Measurements from ENCODE around the gene GADL1. TPM values are rescaled to one million over a fixed set of nuclear protein-coding genes. Genes with fewer than 3 reads are reported as not detected.
A peak's percentile ranks its signal among the peaks of the same experiment; 100 is the strongest.

Gene GADL1
- total RNA-seq, 1 experiment from 2014 or later: 0.37 TPM

DNA sequence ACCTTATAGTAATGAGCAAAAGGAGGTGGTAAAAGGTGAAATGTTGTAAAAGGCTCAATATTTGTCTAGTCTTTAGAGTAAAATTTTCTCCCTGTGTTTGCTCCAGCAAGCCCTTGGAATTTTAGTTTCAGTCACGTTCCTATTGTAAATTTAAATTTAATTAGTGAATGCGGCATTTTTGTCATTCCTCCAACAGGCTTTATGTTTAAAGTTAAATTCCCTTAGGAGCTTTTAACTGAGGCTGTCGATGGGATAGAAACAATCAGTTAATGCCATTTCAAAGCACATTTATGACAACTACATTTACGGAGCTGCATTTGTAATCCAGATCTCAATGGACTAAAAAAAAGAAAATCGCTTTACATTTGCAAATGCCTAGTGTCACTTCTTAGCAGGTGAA, 868 bp upstream of the GADL1 start:
- in situ Hi-C loops (cut with HindIII; ENCODE audit: low pct_unique_long_range_greater_than_20kb, low sequenced_read_pairs): no loop called here
- DNase-seq (ENCODE audit: low read depth, low spot score): no peak

DNA sequence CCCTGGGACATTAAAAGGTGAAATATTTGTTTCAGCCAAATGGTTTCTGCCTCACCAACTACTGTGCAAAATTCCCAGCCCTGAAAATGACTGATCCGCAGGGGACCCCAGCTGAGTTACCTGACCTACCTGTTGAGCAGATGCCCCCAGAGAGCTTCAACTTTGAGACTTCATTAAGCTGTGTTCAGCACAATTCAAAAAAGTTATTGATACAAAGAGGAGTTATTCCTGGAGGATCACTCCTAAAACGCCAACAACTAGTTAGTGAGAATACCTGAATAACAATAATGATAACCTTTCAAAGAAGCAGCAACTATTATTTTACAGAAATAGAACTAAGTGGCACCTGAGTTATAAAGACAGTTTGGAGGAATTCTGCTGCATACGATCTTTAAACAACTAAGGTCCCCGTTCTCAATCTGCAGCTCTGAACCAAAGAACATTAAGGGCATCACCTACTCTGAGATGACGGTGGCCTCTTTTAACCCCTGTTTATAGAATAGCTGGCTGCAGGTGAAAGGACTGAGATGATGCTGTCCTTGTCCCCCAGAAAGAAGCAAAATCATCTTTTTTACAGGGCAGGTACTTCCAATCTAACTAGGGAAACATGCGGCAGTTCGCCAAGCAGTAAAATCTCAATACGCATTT, 659 bp downstream of the GADL1 start:
- DNase-seq (ENCODE audit: low read depth, low spot score): no peak
- in situ Hi-C loops (cut with HindIII; ENCODE audit: low pct_unique_long_range_greater_than_20kb, low sequenced_read_pairs): no loop called here

DNA sequence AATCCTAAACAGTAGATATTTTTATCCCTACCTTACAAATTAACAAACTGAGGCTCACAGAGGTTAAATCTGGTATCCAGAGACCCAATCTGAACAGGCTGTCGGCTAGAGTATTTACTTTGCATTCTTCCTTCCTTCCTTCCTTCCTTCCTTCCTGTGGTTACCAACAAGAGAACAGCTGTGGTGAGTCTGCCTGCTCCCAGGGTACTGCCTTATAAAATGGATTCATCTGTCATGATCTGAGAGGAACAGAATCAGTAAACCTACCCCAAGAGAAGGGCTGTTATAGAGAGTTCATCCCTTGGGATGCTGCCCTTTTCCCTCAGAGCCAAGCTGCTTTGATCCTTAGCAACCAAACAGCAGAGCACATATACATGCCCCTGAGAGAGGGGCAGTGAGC, 3.6 kb downstream of the GADL1 start:
- in situ Hi-C loops (cut with HindIII; ENCODE audit: low pct_unique_long_range_greater_than_20kb, low sequenced_read_pairs): no loop called here
- DNase-seq (ENCODE audit: low read depth, low spot score): no peak

DNA sequence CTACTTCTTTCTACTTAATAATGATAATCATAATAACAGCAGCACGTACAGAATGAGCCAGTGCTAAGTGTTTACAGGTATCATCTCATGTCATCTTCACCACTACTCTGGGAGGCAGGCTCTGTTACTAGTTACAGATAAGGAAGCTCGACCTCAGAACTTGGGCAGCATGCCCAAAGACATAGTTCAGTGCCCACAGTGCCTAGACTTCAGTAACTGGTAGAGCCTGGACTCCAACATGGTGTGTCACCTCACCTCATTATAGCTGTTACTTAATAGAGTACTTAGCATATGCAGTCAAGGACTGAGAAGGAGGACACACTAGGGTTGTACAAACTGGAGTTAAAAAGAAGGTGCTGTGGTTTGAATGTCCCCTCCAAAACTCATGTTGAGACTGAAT, 7.6 kb downstream of the GADL1 start:
- in situ Hi-C loops (cut with HindIII; ENCODE audit: low pct_unique_long_range_greater_than_20kb, low sequenced_read_pairs): no loop called here
- no peak for DNase-seq (ENCODE audit: low read depth, low spot score)

DNA sequence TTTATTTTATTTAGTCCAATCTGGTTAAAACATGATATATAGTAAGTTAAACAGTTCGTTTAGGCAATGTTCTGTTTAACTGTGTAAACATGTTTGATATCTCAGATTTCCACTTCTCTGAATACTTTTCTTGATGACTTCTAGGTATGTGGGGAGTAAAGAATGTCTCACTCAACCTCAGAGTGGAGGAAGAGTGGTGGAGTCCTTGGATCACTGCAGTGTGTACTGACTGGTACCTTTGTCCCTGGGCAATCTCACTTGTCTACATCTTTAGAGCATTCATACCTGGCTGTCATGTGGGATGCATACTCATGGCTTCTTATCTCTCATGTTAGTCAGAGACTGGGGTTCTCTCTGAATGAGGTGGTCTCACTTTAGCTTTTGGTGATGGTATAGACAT, 15.6 kb downstream of the GADL1 start:
- no peak for DNase-seq (ENCODE audit: low read depth, low spot score)

DNA sequence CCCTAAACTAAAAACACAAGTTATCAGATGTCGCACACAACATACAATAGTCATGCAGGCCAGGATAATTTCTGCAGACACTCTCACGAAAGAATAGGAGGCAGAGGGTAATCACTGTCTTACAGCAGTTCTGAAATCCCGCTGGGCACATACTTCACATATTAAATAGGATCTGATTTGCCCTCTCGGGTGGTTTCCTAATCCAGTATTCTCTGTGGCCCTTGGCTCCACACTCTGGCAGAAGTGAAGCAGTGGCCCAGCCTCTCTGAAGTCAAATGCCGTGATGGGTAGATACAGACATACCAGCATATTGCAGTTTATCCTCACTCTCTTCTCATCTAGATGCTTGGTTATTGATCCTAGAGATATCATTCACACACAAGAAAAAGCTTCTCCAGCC, 19.0 kb downstream of the GADL1 start:
- in situ Hi-C loops (cut with HindIII; ENCODE audit: low pct_unique_long_range_greater_than_20kb, low sequenced_read_pairs): no loop called here
- no peak for DNase-seq (ENCODE audit: low read depth, low spot score)

More for the DNA sequence above, 15.6 kb downstream of the GADL1 start:
- in situ Hi-C loops (cut with HindIII; ENCODE audit: low pct_unique_long_range_greater_than_20kb, low sequenced_read_pairs): no loop called here

DNA sequence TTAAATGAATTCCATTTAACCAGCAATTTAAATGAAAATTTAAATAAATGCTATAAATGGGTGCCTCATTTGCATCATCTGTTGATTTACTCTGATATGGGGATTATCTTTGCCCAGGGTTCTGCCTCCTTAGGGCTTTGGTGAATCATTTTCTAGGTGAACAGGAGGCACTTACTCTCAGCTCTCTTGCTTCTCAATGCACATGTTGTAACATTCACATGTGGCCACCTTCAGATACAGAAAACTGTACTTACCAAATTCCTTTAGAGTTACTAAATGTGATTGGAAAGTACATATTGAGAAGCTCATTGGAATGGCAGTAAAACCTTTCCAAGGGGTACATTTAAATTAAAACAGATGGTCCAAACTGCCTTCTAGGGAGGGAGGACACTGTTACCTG, 20.8 kb downstream of the GADL1 start:
- no peak for DNase-seq (ENCODE audit: low read depth, low spot score)

DNA sequence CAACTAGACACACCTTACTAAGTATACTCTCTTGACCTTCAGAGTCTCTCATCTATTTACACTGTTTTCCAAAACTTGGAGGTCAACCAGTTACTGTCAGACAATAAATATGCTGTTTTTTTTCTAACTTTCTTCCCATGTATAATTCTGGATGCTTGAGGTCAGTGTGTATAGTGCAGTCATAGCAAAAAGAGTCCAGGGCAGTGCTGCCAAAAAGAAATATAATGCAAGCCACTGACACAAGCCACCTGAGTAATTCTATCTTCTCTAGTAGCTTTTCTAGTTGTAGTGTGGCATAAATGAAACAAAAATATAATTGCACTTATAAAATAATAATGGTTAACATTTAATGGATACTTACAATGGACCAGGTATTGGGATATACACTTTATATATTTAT, 21.6 kb downstream of the GADL1 start:
- no peak for DNase-seq (ENCODE audit: low read depth, low spot score)
- in situ Hi-C loops (cut with HindIII; ENCODE audit: low pct_unique_long_range_greater_than_20kb, low sequenced_read_pairs): no loop called here

More for the DNA sequence above, 20.8 kb downstream of the GADL1 start:
- in situ Hi-C loops (cut with HindIII; ENCODE audit: low pct_unique_long_range_greater_than_20kb, low sequenced_read_pairs): no loop called here

DNA sequence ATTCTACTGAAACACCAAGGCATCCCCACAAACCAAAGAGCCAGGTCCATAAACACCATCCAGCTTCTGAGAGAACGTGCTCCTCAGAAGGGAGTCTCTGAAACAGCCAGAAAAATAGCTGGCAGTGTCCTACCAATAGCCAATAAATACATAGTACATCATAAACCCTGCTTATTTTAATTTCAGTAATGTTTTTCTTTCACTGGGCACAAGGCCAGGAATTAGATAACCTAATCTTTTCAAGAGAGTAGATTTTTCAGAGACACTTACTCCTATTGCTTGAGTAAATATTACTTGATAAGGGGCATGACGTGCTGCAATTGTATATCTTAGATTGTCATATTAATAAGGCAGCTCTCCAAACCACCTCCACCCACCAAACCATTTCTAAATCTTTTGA, 22.7 kb downstream of the GADL1 start:
- no peak for DNase-seq (ENCODE audit: low read depth, low spot score)
- in situ Hi-C loops (cut with HindIII; ENCODE audit: low pct_unique_long_range_greater_than_20kb, low sequenced_read_pairs): no loop called here

DNA sequence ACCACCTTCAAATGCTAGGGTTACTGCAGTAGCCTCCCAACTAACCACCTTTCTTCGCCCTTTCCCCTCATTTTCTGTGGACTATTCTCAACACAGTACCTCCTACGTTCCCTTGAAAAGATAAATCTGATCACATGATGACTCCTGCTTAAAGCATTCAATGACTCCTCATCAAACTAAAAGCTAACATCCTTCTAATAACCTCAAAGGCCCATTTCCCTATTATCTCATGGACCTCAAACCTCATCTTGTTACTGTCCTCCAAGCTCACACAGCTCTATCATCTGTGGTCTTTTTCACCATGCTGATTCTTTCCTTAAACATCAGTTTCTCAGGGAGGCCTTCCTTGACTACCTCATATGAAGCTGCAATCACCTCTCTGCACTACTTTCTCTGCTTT, 29.6 kb downstream of the GADL1 start:
- in situ Hi-C loops (cut with HindIII; ENCODE audit: low pct_unique_long_range_greater_than_20kb, low sequenced_read_pairs): no loop called here
- DNase-seq (ENCODE audit: low read depth, low spot score): no peak

DNA sequence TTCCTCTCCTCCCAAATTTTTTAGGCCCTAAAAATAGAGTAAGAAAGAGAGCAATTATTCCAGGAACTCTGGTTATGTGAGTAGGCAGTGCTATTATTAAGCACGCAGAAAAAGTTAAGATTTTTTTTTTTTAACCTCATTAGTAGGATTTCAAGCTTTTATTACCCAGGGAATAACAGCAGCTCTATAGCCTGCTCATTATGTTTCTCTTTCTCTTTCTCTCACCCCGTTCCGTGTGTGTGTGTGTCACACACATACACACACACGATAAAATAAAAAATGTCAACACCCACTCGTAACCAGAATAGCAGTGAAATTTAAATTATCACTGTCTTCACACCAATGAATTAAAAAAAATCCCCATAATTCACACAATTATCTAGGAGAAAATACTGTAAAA, 30.3 kb downstream of the GADL1 start:
- in situ Hi-C loops (cut with HindIII; ENCODE audit: low pct_unique_long_range_greater_than_20kb, low sequenced_read_pairs): no loop called here
- DNase-seq (ENCODE audit: low read depth, low spot score): no peak

DNA sequence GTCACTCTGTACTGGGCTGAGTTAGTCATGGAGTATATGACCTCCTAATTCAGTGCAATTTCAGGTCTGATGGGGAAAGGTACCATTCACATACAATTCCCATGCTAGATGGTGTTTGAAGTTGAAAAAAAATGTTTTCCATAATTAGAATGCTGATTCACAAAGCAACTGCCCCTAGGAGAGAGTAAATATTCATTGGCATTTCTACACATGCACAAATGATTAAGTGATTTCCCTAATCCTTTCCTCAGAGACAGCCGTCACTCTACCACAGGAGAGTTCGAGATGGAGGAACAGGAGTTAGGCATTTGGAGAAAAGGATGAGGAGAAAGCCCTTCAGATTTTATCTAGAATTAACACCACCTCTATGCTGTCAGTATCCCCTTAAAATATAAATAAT, 32.5 kb downstream of the GADL1 start:
- in situ Hi-C loops (cut with HindIII; ENCODE audit: low pct_unique_long_range_greater_than_20kb, low sequenced_read_pairs): no loop called here
- DNase-seq (ENCODE audit: low read depth, low spot score): no peak

DNA sequence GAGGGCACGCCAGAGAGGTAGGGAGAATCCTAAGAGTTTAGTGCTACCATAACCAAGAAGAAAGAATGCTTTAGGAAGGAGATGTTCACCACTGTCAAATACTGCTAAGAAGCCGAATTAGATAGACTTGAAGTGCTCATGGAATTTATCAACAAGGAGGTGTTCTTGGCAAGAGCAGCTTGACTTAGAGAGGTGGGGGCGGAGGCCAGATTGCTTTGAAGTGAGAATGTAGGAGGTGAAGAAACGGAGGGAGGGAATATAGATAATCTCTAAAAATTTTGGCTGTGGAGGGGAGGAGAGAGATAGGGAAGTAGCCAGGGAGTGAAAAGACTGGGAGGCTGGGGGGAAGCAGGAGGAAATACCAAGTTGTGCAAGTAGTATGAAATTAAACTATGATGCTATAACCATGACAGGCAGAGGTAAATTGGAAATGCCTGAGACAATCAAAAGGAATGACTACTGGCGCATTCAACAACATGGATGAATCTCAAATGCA, 35.5 kb downstream of the GADL1 start:
- in situ Hi-C loops (cut with HindIII; ENCODE audit: low pct_unique_long_range_greater_than_20kb, low sequenced_read_pairs): no loop called here
- no peak for DNase-seq (ENCODE audit: low read depth, low spot score)

DNA sequence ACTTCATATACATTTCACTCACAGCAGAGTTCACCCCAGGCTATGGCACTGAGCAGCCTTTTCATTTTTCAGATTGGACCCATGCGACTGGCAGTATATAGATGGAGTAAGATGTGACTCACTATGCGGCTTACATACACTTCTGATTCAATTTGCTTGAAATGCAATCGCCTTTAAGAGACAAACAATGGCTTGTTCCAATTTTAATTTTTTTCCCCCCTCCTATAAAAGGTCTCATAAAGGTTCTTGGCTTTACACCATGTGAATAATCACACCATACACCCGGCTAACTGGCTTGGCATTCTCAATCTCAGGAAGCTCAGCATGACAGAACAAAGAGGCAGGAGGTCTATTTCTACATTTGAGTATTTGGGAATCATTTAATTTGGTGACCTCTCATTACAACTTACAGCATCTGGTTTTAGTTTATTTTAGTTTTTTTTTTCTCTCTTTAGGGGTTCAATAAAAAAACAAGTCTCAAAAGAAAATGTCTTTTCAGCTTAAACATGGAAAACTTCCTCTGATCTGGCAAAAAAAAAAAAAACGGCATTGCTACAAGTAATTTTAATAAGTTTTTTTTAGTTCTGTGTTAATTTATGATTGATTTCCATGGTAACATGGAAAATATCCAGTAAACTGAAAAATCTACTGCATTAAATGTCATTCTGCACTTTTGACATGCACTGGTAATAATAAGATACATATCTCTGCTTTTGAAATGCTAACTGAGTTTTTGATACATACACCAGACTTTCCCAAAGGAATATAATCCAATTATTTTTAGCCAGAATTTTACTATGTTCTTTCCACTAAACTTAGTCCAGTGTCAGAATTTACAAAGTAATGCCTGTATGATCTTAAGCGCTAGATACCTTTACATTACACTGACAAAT, 38.8 kb downstream of the GADL1 start:
- in situ Hi-C loops (cut with HindIII; ENCODE audit: low pct_unique_long_range_greater_than_20kb, low sequenced_read_pairs): no loop called here
- DNase-seq (ENCODE audit: low read depth, low spot score): peak; percentile 37

DNA sequence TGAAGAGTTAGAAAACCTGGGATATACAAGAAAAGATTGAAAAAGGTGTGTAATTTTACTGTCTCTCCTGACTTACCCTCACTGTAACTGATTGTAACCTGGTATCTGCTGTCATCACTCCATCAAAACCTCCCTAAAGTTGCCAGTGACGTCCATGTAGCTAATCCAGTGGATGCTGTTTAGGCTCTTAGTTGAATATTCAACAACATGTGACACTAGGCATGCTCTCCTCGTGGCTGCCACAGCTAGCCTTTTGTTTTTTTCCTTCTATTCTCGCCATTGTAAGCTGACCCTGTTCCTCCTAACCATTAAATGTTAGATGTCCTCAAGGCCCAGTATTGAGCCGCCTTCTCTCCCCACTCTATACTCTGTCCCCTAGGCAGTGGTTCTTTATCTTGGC, 41.6 kb downstream of the GADL1 start:
- in situ Hi-C loops (cut with HindIII; ENCODE audit: low pct_unique_long_range_greater_than_20kb, low sequenced_read_pairs): no loop called here
- DNase-seq (ENCODE audit: low read depth, low spot score): peak; percentile 80

DNA sequence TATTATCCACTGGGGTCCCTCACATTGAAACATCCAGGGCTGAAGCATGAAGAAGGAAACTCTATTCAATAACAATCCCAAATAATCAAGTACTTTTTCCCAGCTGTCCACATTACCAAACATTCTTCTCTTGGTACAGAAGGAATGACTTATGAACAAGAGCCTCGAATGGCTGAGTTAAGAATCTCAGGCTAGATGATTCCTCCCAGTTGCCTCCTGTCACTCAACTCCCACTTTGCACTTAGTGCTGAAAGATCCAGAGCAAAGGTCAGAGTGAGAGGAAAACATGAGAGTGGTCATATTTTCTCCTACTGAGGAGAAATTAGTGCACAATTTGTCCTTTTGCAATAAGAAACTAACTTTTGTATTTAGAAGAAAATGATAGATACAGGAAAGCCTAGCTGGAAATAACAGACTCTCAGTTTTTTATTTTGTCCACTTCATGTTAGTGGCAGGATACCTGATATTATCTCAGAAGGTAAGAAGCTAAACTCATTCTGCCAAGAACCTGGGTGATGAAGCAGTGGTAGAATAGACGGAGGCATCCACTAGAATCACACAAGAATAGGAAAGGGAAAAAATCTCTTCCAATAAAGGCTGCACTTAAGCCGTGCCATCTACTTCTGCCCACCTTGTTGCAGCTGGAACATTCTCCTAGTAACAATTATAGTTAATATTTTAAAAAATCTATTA, 46.2 kb downstream of the GADL1 start:
- DNase-seq (ENCODE audit: low read depth, low spot score): no peak
- in situ Hi-C loops (cut with HindIII; ENCODE audit: low pct_unique_long_range_greater_than_20kb, low sequenced_read_pairs): no loop called here

DNA sequence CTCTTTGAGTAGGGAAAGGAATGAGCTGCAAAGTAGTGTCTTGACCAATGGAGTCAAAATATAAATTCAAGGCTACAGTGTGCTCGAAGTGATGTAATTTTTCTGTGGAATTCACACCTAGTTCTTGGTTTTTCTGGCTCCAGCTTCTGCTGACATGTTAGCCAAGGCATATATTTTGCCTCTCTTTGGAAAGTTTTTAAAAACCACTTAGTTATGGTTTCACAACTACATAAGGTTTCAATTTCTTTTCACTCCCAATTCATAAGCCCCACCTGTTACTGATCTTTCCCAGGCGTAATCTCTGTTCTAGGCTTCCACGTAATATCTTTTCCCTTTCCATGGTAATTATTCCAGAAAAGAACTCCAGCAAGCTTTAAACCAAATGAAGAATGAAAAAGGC, 46.9 kb downstream of the GADL1 start:
- in situ Hi-C loops (cut with HindIII; ENCODE audit: low pct_unique_long_range_greater_than_20kb, low sequenced_read_pairs): no loop called here
- no peak for DNase-seq (ENCODE audit: low read depth, low spot score)

DNA sequence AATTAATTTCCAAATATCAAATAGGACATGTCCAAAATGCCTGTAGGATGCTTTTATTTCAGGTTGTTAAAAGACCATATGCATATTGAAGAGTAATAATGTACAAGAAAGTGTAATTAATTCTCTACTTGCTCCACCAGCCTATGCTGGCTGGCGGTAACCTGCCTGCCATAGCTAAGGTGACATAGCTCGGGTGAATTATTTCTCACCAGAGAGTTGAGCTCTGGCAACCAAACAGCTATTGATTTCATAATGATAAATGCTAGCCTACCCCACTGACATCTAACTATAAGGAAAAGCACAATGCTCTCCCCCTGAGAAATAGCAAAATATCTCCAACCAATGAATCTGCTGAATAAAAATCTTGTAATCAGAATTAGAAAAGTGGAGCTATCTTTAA, 48.9 kb downstream of the GADL1 start:
- no peak for DNase-seq (ENCODE audit: low read depth, low spot score)
- in situ Hi-C loops (cut with HindIII; ENCODE audit: low pct_unique_long_range_greater_than_20kb, low sequenced_read_pairs): no loop called here

All from SK-MEL-5 (cell line).